Fibroblast of the conjunctiva (primary cell): ENCODE results near the gene CADM2.
A peak's percentile ranks its signal among the peaks of the same experiment; 100 is the strongest.

ENCODE experiments used
- DNase-seq: peaks from one replicate; pipeline ENCODE4 v3.0.0-alpha.2; 2010; ENCODE audit warnings: low read depth

CADM2 gene

DNA sequence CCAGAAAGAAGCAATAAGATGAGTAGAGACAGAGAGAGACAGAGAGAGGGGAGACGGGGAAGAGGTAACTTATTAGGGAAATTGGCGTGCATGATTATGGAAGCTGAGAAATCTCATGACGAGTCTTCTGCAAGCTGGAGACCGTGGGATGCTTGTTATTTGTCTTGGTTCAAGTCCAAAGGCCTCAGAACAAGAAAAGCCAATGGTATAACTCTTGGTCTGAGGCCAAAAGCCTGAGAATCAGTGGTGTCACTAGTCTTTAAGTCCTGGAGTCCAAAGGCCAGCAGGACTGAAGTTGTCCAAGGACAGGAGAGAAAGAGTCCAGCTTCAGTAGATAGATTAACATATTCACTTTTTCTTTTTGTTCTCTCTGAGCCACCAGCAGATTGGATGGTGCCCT lies 613.6 kb downstream of the CADM2 start:
- DNase-seq, result no peak

DNA sequence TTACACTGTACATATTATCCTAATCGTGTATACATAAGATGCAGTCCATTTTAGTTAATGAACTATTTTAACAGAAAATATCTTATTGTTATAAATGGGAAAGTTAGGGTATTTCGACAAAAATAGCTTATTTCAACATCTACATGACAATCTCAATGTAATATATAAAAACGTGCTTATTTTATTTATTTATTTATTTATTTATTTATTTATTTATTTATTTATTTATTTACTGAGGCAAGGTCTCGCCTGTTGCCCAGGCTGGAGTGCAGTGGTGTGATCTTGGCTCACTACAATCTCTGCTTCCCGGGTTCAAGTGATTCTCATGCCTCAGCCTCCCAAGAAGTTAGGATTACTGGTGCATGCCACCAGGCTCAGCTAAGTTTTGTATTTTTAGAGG lies 614.2 kb downstream of the CADM2 start:
- DNase-seq, result no peak

DNA sequence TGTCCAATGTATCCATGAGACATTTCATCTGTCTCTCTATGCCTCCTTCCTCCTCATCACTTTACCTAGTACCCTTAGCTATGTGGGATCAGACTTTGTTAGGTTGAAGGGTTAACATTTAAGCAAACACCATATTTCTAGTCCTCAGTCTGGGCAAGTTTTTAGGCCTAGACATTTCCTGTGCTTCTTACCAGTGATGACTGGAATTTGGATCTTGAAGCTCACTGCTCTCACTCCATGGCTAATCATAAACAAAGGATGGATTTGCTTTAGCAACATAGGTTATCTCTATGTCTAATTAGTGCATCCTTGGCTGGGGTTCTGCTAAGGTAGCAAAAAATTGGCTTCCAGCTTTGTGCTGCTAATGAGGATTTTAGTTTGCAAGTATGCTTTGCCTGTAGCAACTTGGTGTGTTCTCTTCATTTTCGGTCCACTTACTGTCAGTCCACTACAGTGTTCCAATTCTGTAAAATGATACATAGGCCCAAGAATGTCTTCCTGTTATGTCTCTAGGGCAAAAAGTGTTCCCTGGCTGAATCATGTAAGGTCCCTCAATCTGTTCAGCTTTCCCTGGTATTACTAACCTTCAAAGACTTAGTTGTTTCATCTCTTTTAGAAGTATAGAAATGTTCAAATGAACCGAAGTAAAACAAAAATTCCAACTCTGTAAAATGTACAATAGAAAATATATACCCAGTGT lies 615.4 kb downstream of the CADM2 start:
- DNase-seq, result no peak

DNA sequence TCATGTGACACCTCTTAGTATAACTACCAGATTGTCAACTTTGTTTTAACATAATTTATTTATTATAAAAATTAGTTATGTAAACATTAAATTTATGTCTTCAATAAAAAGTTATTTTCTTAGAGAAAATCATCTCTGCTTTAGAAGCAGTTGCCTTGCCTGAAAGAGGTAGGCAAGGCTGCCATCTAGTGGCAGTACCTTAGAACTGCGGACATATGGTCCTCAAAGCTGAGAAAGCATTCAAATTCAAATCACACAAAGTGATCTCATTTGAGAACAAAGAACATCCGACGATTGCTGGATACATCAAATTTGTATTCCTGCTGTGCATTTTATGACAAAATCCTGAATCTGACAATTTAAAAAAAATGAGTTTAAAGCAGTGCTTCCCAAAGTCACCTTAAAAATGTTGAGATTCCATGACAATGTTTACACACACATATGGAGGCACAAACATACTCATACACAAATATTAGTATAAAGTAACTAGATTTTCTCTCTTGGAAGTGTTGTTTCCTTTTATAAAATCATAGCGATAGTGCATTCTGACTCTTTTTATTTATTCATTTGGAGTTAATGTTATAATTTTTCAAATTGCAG lies 617.4 kb downstream of the CADM2 start:
- peak; percentile 52 for DNase-seq

DNA sequence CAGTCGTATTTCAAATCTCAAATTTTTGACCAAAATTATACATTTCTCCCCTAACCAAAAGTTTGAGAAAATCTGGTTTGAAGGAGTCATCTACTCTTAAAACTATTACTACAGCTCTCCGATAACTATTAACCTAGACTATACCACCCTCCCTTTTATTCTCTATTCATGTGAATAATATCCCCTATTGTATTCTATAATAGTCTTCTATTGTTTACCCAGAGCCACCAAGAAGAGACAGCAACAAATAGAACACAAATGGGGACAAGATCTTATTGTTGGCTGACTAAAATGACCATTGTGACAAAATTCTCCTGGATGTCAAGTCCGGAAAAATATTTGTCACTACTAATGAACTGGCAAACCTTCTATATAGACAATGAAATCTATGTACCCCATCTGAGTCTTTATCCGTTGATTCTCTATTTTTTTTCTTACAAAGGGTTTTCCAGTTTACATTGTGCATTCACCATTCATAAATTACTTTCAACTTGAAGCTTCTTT lies 618.0 kb downstream of the CADM2 start:
- no peak for DNase-seq

DNA sequence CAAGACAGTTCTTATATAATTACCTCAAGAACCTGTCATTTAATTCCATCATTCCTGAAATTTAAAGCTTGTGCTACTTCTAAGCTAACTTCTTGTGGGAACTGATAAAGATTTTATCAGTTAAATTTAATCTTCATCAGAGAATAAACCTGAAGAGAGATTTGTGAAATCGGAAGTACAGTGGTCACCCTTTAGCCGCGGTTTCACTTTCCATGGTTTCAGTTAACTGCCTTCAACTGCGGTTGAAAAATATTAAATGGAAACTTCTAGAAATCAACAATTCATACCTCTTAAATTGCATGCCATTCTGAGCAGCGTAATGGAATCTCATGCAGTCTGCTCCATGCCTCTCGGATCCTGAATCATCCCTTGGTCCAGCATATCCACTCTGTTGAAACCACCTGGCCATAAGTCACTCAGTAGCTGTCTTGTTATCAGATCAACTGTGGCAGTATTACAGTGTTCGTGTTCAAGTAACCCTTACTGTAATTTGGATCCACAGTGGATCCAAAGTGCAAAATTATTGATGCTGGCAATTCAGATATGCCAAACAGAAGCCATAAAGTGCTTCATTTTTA lies 626.1 kb downstream of the CADM2 start:
- DNase-seq, result no peak

DNA sequence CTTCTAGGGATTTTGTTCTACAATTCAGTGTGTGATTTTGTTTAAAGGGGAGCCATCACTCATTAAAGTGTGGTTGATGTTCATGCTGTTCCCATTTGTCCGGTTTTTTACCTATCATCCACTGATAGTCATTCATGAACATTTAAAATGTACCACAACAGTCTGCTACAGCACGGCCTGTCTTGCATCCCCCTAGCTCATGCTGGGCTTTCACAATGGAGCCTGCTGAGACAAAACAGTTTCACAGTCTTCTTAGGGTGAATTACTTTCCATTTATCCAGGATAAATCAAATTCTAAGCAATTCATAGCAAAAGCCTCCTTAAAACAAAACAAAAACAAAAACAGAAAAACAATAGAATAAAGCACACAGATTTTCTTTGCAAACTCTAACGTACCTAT lies 627.2 kb downstream of the CADM2 start:
- no peak for DNase-seq

DNA sequence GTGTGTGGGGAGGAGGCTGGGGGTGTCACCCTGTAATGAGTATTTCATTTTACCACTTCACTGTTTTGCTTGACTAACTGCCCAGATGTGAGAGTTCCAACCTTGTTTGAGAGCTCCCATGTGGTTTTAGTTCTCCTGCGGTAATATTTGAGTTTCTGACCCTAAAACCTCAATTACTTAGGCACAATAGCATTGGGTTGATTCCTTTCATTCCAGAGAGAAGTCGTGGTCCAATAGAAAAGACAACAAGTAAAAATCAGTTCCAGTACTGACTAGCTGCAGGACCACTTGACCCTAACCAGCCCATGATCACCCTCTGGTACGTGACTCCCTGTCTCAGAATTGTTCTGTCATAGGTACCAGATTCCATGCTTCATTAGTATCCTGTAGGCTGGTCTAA lies 630.4 kb downstream of the CADM2 start:
- DNase-seq, result peak; percentile 57

DNA sequence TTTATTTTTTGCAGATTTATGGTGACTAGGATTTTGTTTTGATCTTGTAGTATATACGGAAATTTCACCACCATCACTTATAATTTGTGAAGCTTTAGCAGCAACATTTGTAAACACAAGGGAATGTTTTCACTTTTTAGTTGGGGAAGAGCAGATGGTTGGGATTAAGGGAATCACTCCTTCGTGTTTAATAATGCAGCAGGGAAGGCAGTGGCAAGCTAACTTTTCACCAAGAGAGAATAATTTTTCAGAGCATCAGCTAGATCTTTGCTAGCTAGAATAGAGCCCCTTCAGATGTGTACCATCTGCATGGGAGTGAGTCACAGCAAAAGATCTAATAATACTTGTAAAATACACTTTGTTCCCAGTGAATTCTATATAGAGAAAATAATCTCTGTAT lies 632.7 kb downstream of the CADM2 start:
- no peak for DNase-seq

DNA sequence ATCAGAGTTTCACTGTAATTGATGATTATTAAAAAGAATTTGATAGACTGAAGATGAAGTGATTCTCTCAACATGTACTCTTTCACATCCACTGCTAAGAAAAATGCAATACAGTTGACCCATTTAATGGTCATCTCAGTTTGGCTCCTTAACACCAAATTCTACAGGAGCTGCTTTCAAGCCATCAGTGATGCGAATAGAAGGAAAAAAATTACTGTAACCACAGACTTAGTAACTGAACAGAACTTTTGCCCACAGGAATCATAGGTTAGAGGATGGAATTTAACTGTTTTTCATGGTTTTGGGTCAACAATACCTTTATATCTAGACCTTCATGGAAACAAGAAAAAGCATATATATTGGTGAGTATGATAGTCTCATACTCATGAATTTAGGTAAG lies 633.5 kb downstream of the CADM2 start:
- no peak for DNase-seq

DNA sequence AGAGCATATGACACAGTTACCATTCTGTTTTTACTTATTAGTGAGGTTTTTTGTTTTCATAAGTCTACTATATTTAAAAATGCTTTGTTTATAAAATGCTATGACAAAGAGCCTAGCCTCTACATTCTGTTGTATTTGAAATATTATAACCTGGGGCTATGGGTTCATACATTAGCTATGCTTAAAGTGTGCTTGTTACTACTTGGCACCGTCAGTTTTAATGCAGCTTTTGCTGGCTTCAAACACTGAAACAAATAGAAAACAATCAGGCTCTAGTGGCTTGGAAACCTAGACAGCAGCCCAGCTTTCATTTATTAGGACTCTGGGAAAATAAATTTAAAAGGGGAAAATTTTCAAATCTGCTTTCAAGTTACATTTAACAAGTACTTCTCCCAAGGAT lies 635.9 kb downstream of the CADM2 start:
- no peak for DNase-seq

DNA sequence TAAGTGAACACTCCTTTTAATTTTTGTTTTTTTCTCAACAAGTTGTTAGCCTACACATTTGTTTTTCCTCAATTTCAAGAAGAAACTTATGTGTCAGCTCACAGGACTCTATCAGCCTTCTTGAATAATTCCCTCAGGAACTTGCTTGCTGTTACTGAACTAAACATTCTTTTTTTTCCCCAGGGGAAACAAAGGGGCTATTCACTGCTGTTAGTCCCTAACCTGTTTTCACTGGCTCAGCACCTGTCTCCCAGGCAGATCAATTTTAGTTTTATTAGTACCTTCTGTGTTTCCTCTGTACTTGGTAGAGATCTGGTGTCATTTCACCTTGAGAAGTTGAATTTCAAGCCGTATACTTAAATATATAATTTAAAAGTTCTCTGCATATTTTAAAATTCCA lies 644.6 kb downstream of the CADM2 start:
- no peak for DNase-seq

DNA sequence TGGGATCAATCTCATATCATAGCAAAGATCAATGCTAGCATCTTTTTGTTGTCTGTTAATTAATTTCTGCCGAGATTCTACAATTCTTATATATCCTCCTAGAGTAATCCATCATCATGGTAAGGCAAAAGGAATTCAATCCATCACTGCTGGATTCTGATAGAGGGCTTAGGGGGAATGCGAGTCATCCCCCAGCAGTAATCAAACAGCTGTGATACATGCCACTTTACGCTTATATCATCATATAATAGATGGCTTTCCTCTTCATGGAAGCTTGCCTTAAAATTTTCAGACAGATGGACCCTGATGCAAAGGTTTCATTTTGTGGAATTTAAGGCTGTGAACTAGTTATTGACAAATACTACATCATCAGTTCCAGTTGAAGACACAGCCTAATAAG lies 645.9 kb downstream of the CADM2 start:
- no peak for DNase-seq

DNA sequence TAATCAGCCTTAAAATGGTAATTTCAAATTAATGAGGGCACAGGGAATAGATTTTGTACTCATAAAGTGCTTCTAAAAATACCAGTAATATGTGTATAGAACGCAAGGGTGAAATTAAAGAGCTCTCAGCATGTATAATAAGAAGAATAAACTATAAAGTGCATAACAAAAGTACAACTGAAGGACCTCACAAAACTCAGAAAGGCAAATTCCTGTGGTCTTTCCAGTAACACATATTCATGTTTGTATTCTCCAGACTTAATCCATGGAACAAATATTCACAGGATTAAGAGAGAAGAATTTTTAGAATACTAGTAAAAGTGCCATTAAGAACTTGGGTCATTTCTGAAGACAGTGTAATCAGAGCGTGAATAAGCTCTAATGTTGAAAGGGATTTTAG lies 646.3 kb downstream of the CADM2 start:
- no peak for DNase-seq

DNA sequence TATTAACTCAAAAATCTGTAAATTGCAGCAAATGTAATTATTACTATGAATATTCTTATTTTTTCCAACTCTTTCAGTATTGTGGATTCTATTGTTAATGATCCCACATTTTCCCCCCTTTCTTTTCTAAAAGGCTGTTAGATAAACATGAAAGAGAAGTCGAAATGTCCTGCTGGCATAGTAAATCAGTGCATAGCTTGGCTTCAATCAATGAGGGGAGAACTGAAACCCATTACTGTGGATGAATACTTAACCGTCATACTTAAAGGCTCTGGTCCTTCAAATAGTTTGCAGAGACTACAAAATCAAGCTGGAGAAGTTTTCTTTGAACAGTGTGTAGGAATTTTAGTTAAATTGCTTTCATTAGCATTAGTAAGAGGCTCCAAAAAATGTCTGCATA lies 667.9 kb downstream of the CADM2 start:
- no peak for DNase-seq

DNA sequence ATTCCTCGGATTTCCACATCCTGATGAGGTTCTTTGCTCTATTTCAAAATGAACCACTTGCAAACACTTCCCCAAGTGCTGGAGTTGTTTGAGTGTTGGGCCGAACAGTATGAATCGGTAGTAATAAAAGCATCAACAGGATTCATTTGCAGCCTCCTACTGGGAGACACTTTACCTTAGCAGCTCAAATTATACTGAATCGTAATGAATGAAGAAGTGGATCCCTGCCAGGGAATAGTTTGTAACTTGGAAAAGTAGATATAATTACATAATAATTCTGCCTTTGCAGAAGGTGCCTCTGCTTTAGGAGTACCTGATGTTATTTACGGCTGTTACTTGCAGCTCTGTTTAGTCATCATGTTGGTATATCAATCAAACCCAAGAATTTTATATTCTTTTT lies 669.1 kb downstream of the CADM2 start:
- DNase-seq, result no peak

DNA sequence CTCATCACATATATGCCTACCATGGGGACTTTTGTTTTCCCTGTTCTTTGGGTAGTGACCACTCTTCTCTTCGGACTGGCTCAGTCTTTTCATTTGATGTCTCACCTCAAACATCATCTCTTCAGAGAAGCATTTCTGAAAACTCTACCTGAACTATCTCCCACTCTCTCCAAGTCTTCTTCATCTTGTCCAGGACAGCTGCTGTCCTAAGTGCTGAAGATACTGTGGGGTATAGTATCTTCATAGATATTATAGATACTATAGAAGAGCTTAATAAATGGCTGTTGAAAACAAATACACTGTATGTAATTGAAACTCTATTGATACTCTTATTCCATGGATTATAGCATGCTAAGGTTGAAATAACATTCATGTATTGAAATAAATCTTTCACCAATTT lies 672.3 kb downstream of the CADM2 start:
- DNase-seq, result no peak

DNA sequence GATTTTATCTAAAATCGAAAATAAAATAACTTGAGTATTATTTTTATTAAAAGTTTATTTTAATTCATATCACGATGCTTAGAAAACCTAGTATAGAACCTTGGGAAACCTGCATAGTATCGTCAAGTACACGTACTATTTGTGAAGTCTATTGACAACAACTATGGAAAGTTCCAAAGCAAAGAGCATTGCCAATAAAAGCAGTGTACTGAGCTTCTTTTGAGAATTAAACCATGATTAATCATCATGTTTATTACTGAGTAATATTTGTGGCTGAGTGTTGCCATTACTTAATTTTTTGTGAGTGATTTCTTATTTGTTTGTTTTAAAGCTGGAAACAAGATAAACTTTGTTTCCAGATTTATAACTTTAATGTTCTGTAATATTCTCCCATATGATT lies 674.1 kb downstream of the CADM2 start:
- DNase-seq, result no peak

DNA sequence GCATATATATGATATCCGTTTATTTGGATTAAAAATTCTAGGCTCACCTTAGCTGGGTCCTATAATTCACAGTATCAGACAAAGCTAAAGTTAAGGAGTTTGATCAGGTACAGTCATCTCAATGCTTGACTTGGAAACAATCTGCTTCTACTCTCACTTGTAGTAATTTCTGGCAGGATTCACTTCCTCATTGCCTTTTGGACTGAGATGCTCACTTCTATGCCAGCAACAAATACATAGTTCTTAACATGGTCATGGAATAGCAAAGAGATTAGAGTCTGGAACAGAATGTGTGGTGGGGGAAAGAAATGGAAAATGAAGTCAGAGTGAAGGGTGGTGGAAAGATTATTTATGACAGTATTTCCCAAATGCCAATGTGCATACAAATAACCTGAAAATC lies 693.6 kb downstream of the CADM2 start:
- no peak for DNase-seq

DNA sequence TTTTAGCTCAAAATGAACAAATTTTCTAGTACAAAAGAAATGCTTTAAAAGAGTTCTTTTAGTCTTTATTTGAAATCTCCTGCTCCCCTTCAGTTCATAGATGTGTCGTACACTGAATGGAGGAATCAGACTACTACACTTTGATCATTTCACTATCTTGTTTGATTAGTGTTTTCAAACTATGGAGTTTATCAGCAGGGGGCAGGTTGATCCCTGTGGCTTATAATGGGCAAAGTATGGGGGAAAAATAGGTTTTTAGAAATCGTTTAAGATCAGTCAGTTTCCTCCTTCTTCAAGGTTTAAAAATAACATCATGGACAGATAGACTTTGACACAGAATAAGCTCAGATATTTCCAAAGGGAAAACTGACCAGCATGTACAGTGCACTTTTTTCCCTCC lies 701.7 kb downstream of the CADM2 start:
- no peak for DNase-seq

DNA sequence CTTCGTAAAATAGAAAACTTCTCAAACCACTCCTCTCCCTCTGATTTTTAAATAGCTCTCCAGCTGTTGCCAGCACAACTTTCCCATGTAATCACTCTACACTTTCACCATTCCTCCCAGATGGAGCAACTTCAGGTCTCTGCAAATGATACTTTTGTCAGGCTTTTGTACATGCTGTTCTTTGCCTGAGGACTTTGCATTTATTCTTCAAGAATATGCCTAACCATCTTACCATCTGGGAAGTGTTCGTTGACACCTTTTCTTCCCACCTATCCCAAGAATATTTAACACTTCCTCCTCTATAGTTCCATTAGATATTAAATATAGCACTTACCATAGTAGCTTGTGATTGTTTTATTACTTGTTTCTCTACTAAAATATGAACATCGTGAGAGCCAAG lies 703.7 kb downstream of the CADM2 start:
- DNase-seq, result no peak

DNA sequence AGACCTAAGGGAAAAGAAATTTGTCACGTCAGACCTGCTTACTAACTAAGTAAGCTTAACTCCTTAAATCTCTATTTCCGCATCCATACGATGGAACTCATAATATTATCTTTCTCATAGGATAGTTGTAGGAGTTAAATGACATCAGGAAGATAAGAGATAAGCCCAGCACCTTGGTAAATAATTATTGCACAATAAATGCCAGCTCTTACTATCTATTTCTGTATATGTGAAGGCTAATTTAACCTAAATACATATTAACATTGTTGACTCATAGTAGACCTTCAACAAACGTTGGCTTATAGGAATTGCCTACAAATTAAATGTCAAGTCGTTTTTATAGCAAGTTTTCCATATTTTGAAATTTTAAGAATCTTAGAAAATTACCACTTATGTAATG lies 709.0 kb downstream of the CADM2 start:
- no peak for DNase-seq

DNA sequence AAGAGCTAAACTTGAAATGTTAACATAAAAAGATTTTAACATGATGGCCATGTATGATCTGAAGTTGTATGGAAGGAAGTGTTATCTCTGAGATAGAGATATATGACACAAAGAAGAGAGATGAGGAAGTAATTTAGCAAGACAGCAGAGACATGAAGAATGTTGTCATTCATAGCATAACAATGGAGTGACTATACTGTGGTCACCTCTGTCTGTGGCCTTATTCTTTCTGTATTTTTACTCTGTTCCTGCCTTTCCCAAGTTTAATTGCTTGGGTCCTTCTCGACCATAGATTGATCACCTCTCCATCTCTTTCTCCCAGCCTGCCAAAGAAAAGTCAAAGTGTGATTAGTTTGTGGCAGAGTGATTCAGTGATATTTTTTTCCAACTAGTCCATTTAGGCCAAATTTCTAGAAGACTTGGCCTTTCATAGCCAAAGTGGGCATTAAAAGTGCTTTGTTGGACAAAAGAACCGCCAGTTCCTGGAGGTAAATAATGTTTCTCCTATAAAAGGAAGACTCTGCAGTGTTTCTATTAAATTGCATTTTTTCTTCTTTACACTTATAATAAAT lies 711.9 kb downstream of the CADM2 start:
- no peak for DNase-seq
